ENCODE results near the gene DCAF6.

- no peak for TF ChIP-seq CTCF (IDR thresholded peaks at IDR 0.05)
- TF ChIP-seq POLR2A (IDR thresholded peaks at IDR 0.05): no peak
Observed at GRCh38 chr1:168009322-168009721, 72.8 kb downstream of the DCAF6 start.
